ENCODE measurements around the gene C3orf20.

DNA sequence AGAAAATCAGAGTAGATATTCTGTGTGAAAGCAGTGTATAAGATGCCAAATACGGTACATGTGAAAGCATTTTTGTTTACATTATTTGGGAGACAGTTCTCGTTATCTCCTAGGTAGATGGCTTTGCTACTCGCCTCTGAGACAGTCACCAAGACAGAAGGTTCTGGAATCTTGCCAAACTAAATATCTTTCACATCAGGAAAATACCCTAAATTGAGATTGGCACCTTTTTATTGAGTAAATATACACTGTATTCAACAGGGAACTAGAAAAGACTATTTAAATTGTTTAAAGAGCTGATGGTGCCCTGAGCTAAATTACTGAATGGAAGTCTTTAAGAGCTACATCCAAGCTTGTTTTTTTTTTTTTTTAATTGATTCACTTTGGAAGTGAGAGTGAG lies 147.2 kb downstream of the C3orf20 start:
- TF ChIP-seq, protein P1, sequence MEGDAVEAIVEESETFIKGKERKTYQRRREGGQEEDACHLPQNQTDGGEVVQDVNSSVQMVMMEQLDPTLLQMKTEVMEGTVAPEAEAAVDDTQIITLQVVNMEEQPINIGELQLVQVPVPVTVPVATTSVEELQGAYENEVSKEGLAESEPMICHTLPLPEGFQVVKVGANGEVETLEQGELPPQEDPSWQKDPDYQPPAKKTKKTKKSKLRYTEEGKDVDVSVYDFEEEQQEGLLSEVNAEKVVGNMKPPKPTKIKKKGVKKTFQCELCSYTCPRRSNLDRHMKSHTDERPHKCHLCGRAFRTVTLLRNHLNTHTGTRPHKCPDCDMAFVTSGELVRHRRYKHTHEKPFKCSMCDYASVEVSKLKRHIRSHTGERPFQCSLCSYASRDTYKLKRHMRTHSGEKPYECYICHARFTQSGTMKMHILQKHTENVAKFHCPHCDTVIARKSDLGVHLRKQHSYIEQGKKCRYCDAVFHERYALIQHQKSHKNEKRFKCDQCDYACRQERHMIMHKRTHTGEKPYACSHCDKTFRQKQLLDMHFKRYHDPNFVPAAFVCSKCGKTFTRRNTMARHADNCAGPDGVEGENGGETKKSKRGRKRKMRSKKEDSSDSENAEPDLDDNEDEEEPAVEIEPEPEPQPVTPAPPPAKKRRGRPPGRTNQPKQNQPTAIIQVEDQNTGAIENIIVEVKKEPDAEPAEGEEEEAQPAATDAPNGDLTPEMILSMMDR (IDR thresholded peaks at IDR 0.05; ENCODE audit: low read length) = no peak
- TF ChIP-seq EZH2 (IDR thresholded peaks at IDR 0.05; ENCODE audit: borderline replicate concordance, low read length) = no peak

All from OCI-LY1 (cell line).